ENCODE measurements around the gene MFNG.

MFNG gene

GRCh38 chr22:37519268-37520195 lies 33.3 kb upstream of the MFNG start, which contains the start of gene CARD10:
CARD10 (minus strand) TSS chr22:37519415; CDS start chr22:37519200, 215 bp downstream.
- peak within 1 kb of the TSS; percentile 40; the same call in 1 of the 2 replicates for H3K4me3 ChIP-seq (ENCODE audit: low read length)
- TF ChIP-seq ZNF274 (IDR thresholded peaks at IDR 0.05; ENCODE audit: low read depth, low read length) = no peak

- no peak for TF ChIP-seq ZNF274 (IDR thresholded peaks at IDR 0.05; ENCODE audit: low read depth, low read length)
- H3K4me3 ChIP-seq (ENCODE audit: low read length) = peak overlapping the region; percentile 40; the same call in 1 of the 2 replicates
Observed at GRCh38 chr22:37518509-37519267, 32.5 kb upstream of the MFNG start.

GRCh38 chr22:37517826-37518450 lies 31.8 kb upstream of the MFNG start:
- no peak overlapping the region for H3K4me3 ChIP-seq (ENCODE audit: low read length)
- TF ChIP-seq ZNF274 (IDR thresholded peaks at IDR 0.05; ENCODE audit: low read depth, low read length) = no peak

GRCh38 chr22:37516456-37516855 lies 30.3 kb upstream of the MFNG start:
- TF ChIP-seq ZNF274 (IDR thresholded peaks at IDR 0.05; ENCODE audit: low read depth, low read length) = no peak

GRCh38 chr22:37515901-37516300 lies 29.7 kb upstream of the MFNG start:
- no peak for TF ChIP-seq ZNF274 (IDR thresholded peaks at IDR 0.05; ENCODE audit: low read depth, low read length)
- no peak overlapping the region for H3K4me3 ChIP-seq (ENCODE audit: low read length)

More at GRCh38 chr22:37516456-37516855, 30.3 kb upstream of the MFNG start:
- no peak overlapping the region for H3K4me3 ChIP-seq (ENCODE audit: low read length)

- no peak overlapping the region for H3K4me3 ChIP-seq (ENCODE audit: low read length)
- no peak for TF ChIP-seq ZNF274 (IDR thresholded peaks at IDR 0.05; ENCODE audit: low read depth, low read length)
Observed at GRCh38 chr22:37514526-37515051, 28.4 kb upstream of the MFNG start.

GRCh38 chr22:37511395-37512104 lies 25.4 kb upstream of the MFNG start:
- no peak overlapping the region for H3K4me3 ChIP-seq (ENCODE audit: low read length)
- no peak for TF ChIP-seq ZNF274 (IDR thresholded peaks at IDR 0.05; ENCODE audit: low read depth, low read length)

GRCh38 chr22:37510091-37510490 lies 23.9 kb upstream of the MFNG start:
- no peak for TF ChIP-seq ZNF274 (IDR thresholded peaks at IDR 0.05; ENCODE audit: low read depth, low read length)
- H3K4me3 ChIP-seq (ENCODE audit: low read length) = no peak overlapping the region

- no peak overlapping the region for H3K4me3 ChIP-seq (ENCODE audit: low read length)
- no peak for TF ChIP-seq ZNF274 (IDR thresholded peaks at IDR 0.05; ENCODE audit: low read depth, low read length)
Observed at GRCh38 chr22:37509059-37509860, 23.1 kb upstream of the MFNG start.

GRCh38 chr22:37508431-37508992 lies 22.3 kb upstream of the MFNG start:
- no peak for TF ChIP-seq ZNF274 (IDR thresholded peaks at IDR 0.05; ENCODE audit: low read depth, low read length)

GRCh38 chr22:37507731-37508130 lies 21.5 kb upstream of the MFNG start:
- H3K4me3 ChIP-seq (ENCODE audit: low read length) = no peak overlapping the region
- TF ChIP-seq ZNF274 (IDR thresholded peaks at IDR 0.05; ENCODE audit: low read depth, low read length) = no peak

More at GRCh38 chr22:37508431-37508992, 22.3 kb upstream of the MFNG start:
- H3K4me3 ChIP-seq (ENCODE audit: low read length) = no peak overlapping the region

GRCh38 chr22:37505989-37506388 lies 19.8 kb upstream of the MFNG start:
- no peak overlapping the region for H3K4me3 ChIP-seq (ENCODE audit: low read length)
- TF ChIP-seq ZNF274 (IDR thresholded peaks at IDR 0.05; ENCODE audit: low read depth, low read length) = no peak
